H1 (cell line): Measurements from ENCODE around the gene REEP2. TPM values are rescaled to one million over a fixed set of nuclear protein-coding genes. Genes with fewer than 3 reads are reported as not detected.

ENCODE experiments used
- CREB1 ChIP-seq: IDR thresholded peaks from 2 replicates; pipeline ENCODE4 v1.6.1; 2012; ENCODE audit warnings: inconsistent platforms
- EZH2 ChIP-seq: fragments of 200-600 bp; sonication (generic); IDR thresholded peaks from 2 replicates; pipeline ENCODE4 v1.7.1; 2012; ENCODE audit warnings: low read depth, mild to moderate bottlenecking, moderate library complexity, low read length, inconsistent platforms; ENCODE audit not compliant: severe bottlenecking
- KDM1A ChIP-seq: fragments of 200-600, 300-600 bp; sonication (generic); IDR thresholded peaks from 2 replicates; pipeline ENCODE4 v1.7.1; 2016; ENCODE audit warnings: mild to moderate bottlenecking, low read length, borderline replicate concordance
- POLR2AphosphoS5 ChIP-seq: IDR thresholded peaks from 2 replicates; pipeline ENCODE4 v1.6.1; 2011; ENCODE audit warnings: low read depth, low read length
- SRF ChIP-seq: IDR thresholded peaks from 2 replicates; pipeline ENCODE4 v1.6.1; 2011; ENCODE audit warnings: mild to moderate bottlenecking, low read depth, low read length, moderate library complexity
- YY1 ChIP-seq: IDR thresholded peaks from 2 replicates; pipeline ENCODE4 v1.6.1; 2011; ENCODE audit warnings: low read depth, mild to moderate bottlenecking, low read length
- polyA plus RNA-seq, 7 experiments: library from polyadenylated mRNA; depleted of rRNA in 3 of 7; stranded (reverse) in 5 of 7; unstranded in 2 of 7; fragments of >200 nt in 5 of 7; fragments of 200-250 nt in 2 of 7; gene quantifications; 1 replicate in 5 of 7; 2 replicates in 1 of 7; 4 replicates in 1 of 7; pipeline versions ENCODE4 v1.2.1 to v1.2.3, GENCODE V29; 2011 to 2013; ENCODE audit warnings: missing spikeins in 2 of 7, mixed read lengths in 2 of 7
- total RNA-seq: library from RNA; stranded (reverse); fragmentation: NEBNext Ultra II Directional; extraction: Animal tissue kit (Norgen Biotek cat#: 25700); gene quantifications from 2 replicates; pipeline ENCODE4 v1.2.1, GENCODE V29; 2021
- TF ChIP-seq, protein P1 (sequence below): IDR thresholded peaks from 2 replicates; pipeline ENCODE4 v1.6.1; 2012; ENCODE audit warnings: inconsistent platforms
- TF ChIP-seq, protein P2 (sequence below): IDR thresholded peaks from 2 replicates; pipeline ENCODE4 v1.6.1; 2012; ENCODE audit warnings: low read length, inconsistent platforms

REEP2 gene
- total and polyA plus RNA-seq, 2 of the 8 experiments (the other 6 are each of a cell fraction or from before 2014, with no cell fraction given): 26.5 to 40.2 TPM

DNA sequence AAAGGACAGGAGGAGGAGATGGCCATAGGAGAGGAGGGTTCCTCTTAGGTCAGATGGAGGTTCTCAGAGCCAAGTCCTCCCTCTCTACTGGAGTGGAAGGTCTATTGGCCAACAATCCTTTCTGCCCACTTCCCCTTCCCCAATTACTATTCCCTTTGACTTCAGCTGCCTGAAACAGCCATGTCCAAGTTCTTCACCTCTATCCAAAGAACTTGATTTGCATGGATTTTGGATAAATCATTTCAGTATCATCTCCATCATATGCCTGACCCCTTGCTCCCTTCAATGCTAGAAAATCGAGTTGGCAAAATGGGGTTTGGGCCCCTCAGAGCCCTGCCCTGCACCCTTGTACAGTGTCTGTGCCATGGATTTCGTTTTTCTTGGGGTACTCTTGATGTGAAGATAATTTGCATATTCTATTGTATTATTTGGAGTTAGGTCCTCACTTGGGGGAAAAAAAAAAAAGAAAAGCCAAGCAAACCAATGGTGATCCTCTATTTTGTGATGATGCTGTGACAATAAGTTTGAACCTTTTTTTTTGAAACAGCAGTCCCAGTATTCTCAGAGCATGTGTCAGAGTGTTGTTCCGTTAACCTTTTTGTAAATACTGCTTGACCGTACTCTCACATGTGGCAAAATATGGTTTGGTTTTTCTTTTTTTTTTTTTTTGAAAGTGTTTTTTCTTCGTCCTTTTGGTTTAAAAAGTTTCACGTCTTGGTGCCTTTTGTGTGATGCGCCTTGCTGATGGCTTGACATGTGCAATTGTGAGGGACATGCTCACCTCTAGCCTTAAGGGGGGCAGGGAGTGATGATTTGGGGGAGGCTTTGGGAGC, 29.5 kb downstream of the REEP2 start (continued):
- TF ChIP-seq, protein P1, sequence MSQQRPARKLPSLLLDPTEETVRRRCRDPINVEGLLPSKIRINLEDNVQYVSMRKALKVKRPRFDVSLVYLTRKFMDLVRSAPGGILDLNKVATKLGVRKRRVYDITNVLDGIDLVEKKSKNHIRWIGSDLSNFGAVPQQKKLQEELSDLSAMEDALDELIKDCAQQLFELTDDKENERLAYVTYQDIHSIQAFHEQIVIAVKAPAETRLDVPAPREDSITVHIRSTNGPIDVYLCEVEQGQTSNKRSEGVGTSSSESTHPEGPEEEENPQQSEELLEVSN: no peak; the same call in 1 of the 2 replicates
- TF ChIP-seq POLR2AphosphoS5 (peak; percentile 86), CREB1 (no peak), EZH2 (no peak), SRF (no peak), YY1 (no peak), KDM1A (no peak)
- TF ChIP-seq, protein P2, sequence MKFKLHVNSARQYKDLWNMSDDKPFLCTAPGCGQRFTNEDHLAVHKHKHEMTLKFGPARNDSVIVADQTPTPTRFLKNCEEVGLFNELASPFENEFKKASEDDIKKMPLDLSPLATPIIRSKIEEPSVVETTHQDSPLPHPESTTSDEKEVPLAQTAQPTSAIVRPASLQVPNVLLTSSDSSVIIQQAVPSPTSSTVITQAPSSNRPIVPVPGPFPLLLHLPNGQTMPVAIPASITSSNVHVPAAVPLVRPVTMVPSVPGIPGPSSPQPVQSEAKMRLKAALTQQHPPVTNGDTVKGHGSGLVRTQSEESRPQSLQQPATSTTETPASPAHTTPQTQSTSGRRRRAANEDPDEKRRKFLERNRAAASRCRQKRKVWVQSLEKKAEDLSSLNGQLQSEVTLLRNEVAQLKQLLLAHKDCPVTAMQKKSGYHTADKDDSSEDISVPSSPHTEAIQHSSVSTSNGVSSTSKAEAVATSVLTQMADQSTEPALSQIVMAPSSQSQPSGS: peak; percentile 89
